NCI-H1694 (cell line): ENCODE results near the gene MRFAP1L1.
"Not testable (repeated sequence)": the region's sequence is repeated elsewhere in the genome, so short reads cannot be mapped to it uniquely, and the experiment has no call there.

ENCODE experiments used
- DNase-seq: peaks from one replicate; lab custom pipeline; 2025; lab: John Stamatoyannopoulos, UW

MRFAP1L1 gene

GRCh38 chr4:6709230-6710114 lies at the start of gene MRFAP1L1:
TSS of gene MRFAP1L1 (minus strand) at chr4:6709865. CDS start at chr4:6709629, 236 bp downstream.
- DNase-seq: peak; percentile 76

- DNase-seq: no peak
These were observed 49.1 kb upstream of the MRFAP1L1 start for GRCh38 chr4:6758728-6759127.

- DNase-seq: not testable (repeated sequence)
These were observed 46.7 kb upstream of the MRFAP1L1 start for GRCh38 chr4:6756345-6756744.

- no peak for DNase-seq
These were observed 45.6 kb upstream of the MRFAP1L1 start for GRCh38 chr4:6755088-6755753.

GRCh38 chr4:6754481-6755087 lies 44.9 kb upstream of the MRFAP1L1 start:
- DNase-seq: no peak

- DNase-seq: no peak
These were observed 44.2 kb upstream of the MRFAP1L1 start for GRCh38 chr4:6753891-6754290.

- no peak for DNase-seq
These were observed 43.5 kb upstream of the MRFAP1L1 start for GRCh38 chr4:6753103-6753560.

GRCh38 chr4:6752486-6752829 lies 42.8 kb upstream of the MRFAP1L1 start:
- no peak for DNase-seq

GRCh38 chr4:6751611-6752485 lies 42.2 kb upstream of the MRFAP1L1 start:
- no peak for DNase-seq

GRCh38 chr4:6750286-6751221 lies 40.9 kb upstream of the MRFAP1L1 start:
- DNase-seq: no peak

GRCh38 chr4:6749340-6750171 lies 39.9 kb upstream of the MRFAP1L1 start:
- no peak for DNase-seq

GRCh38 chr4:6748286-6748685 lies 38.6 kb upstream of the MRFAP1L1 start:
- DNase-seq: no peak

- no peak for DNase-seq
These were observed 37.8 kb upstream of the MRFAP1L1 start for GRCh38 chr4:6747294-6748051.

GRCh38 chr4:6746721-6747293 lies 37.1 kb upstream of the MRFAP1L1 start:
- DNase-seq: no peak

GRCh38 chr4:6742989-6743388 lies 33.3 kb upstream of the MRFAP1L1 start:
- no peak for DNase-seq

GRCh38 chr4:6742507-6742906 lies 32.8 kb upstream of the MRFAP1L1 start:
- no peak for DNase-seq

GRCh38 chr4:6740347-6740746 lies 30.7 kb upstream of the MRFAP1L1 start:
- DNase-seq: no peak

- DNase-seq: no peak
These were observed 30.3 kb upstream of the MRFAP1L1 start for GRCh38 chr4:6739920-6740319.
